Endothelial cell of umbilical vein (primary cell): ENCODE results near the gene FAM83E.

ENCODE experiments used
- CTCF ChIP-seq, 2 donors: IDR thresholded peaks; 1 replicate in 1 of 2; 2 replicates in 1 of 2; pipeline ENCODE4 v1.5.1; 2011; ENCODE audit warnings: low read length in 2 of 2, mild to moderate bottlenecking in 2 of 2, moderate library complexity in 2 of 2, control low read depth in 1 of 2, inconsistent platforms in 1 of 2, low read depth in 1 of 2; ENCODE audit not compliant: insufficient read depth in 1 of 2; ENCODE audit errors: extremely low read depth in 1 of 2
- POLR2A ChIP-seq: IDR thresholded peaks from 2 replicates; pipeline ENCODE4 v1.6.1; 2012; ENCODE audit warnings: low read depth, mild to moderate bottlenecking, control low read depth, low read length
- POLR2AphosphoS5 ChIP-seq: IDR thresholded peaks from 2 replicates; pipeline ENCODE4 v1.6.1; 2012; ENCODE audit warnings: low read depth, mild to moderate bottlenecking, control low read depth, low read length, moderate library complexity; ENCODE audit not compliant: insufficient read depth

GRCh38 chr19:48664476-48664875 lies 49.6 kb upstream of the FAM83E start:
- TF ChIP-seq CTCF (IDR thresholded peaks at IDR 0.05; ENCODE audit: extremely low read depth in 1 of 2, insufficient read depth in 1 of 2, low read depth in 1 of 2, low read length in 2 of 2), result no peak
- no peak for TF ChIP-seq POLR2AphosphoS5
- no peak for TF ChIP-seq POLR2A
